HepG2 (cell line): ENCODE measurements around the gene ADORA2B. TPM values are rescaled to one million over a fixed set of nuclear protein-coding genes. Genes with fewer than 3 reads are reported as not detected.
A peak's percentile ranks its signal among the peaks of the same experiment; 100 is the strongest.

Experiments used
- ARNT2 ChIP-seq: sonication (generic); formaldehyde crosslinking; IDR thresholded peaks from 2 replicates; pipeline ENCODE4 v1.8.0; 2022; ENCODE audit warnings: mild to moderate bottlenecking, low read depth, missing genetic modification reagents, moderate library complexity
- GATA4 ChIP-seq: sonication (generic); IDR thresholded peaks from 2 replicates; pipeline ENCODE4 v1.6.1; 2016; ENCODE audit warnings: antibody characterized with exemption, low read depth, borderline replicate concordance
- GTF2F1 ChIP-seq: fragments of 150-350 bp; IDR thresholded peaks from 2 replicates; pipeline ENCODE4 v1.6.1; 2014; ENCODE audit warnings: low read length
- HDAC2 ChIP-seq: sonication (generic); formaldehyde crosslinking; IDR thresholded peaks from 2 replicates; pipeline ENCODE4 v1.4.0; 2020; ENCODE audit warnings: missing genetic modification reagents
- NCOA1 ChIP-seq: sonication (generic); formaldehyde crosslinking; IDR thresholded peaks from 2 replicates; pipeline ENCODE4 v1.9.0; 2021; ENCODE audit warnings: missing genetic modification reagents
- ZFX ChIP-seq: sonication (generic); formaldehyde crosslinking; IDR thresholded peaks from 2 replicates; pipeline ENCODE4 v1.4.0; 2020; ENCODE audit warnings: mild to moderate bottlenecking, low read depth, missing genetic modification reagents, moderate library complexity
- ZNF484 ChIP-seq: sonication (generic); formaldehyde crosslinking; IDR thresholded peaks from 2 replicates; pipeline ENCODE4 v1.5.1; 2020; ENCODE audit warnings: mild to moderate bottlenecking, low read depth, missing genetic modification reagents, borderline replicate concordance
- ZNF616 ChIP-seq: sonication (generic); formaldehyde crosslinking; IDR thresholded peaks from 2 replicates; pipeline ENCODE4 v1.5.0; 2020; ENCODE audit warnings: low read depth, mild to moderate bottlenecking, missing genetic modification reagents
- ZNF660 ChIP-seq: sonication (generic); formaldehyde crosslinking; IDR thresholded peaks from 2 replicates; pipeline ENCODE4 v1.5.1; 2020; ENCODE audit warnings: mild to moderate bottlenecking, low read depth, missing genetic modification reagents, borderline replicate concordance
- ZNF780A ChIP-seq: sonication (generic); formaldehyde crosslinking; IDR thresholded peaks from 2 replicates; pipeline ENCODE4 v1.8.0; 2022; ENCODE audit warnings: mild to moderate bottlenecking, missing genetic modification reagents, moderate library complexity
- ZSCAN29 ChIP-seq: sonication (generic); formaldehyde crosslinking; conservative IDR thresholded peaks from 2 replicates; pipeline ENCODE4 v1.4.0; 2020; ENCODE audit warnings: mild to moderate bottlenecking, missing genetic modification reagents
- ZZZ3 ChIP-seq: sonication (generic); formaldehyde crosslinking; IDR thresholded peaks from 2 replicates; pipeline ENCODE4 v1.4.0; 2020; ENCODE audit warnings: missing genetic modification reagents, mild to moderate bottlenecking, borderline replicate concordance
- polyA plus RNA-seq, 8 experiments: library from polyadenylated mRNA; depleted of rRNA in 3 of 8; stranded (reverse) in 7 of 8; unstranded in 1 of 8; fragments of >200 nt; fragmentation: Illumina TruSeq in 4 of 8; extraction: Trizol in 4 of 8; gene quantifications; 2 replicates each; pipeline versions ENCODE4 v1.2.1 to v1.2.3, GENCODE V29; 2011 to 2016; ENCODE audit warnings: low read depth in 4 of 8, missing spikeins in 1 of 8, mixed read lengths in 1 of 8; ENCODE audit not compliant: insufficient read depth in 1 of 8
- total RNA-seq, 5 experiments: library from RNA; depleted of rRNA; stranded (reverse); fragments of >200 nt; fragmentation: Illumina TruSeq; extraction: Trizol; gene quantifications; 2 replicates each; pipeline ENCODE4 v1.2.3, GENCODE V29; 2016; ENCODE audit warnings: low read depth in 1 of 5
- TF ChIP-seq, protein P1 (sequence below): sonication (generic); formaldehyde crosslinking; IDR thresholded peaks from 2 replicates; pipeline ENCODE4 v1.4.0; 2020; ENCODE audit warnings: missing genetic modification reagents, borderline replicate concordance
- TF ChIP-seq, protein P2 (sequence below): sonication (generic); formaldehyde crosslinking; IDR thresholded peaks from 2 replicates; pipeline ENCODE4 v1.5.0; 2020; ENCODE audit warnings: mild to moderate bottlenecking, missing genetic modification reagents
- TF ChIP-seq, protein P3 (sequence below): sonication (generic); formaldehyde crosslinking; IDR thresholded peaks from 2 replicates; pipeline ENCODE4 v1.4.0; 2020; ENCODE audit warnings: missing genetic modification reagents
- TF ChIP-seq, protein P4 (sequence below): sonication (generic); formaldehyde crosslinking; IDR thresholded peaks from 2 replicates; pipeline ENCODE4 v1.4.0; 2020; ENCODE audit warnings: missing genetic modification reagents
- TF ChIP-seq, protein P5 (sequence below): sonication (generic); formaldehyde crosslinking; IDR thresholded peaks from 2 replicates; pipeline ENCODE4 v1.5.0; 2020; ENCODE audit warnings: mild to moderate bottlenecking, missing genetic modification reagents, borderline replicate concordance

Gene ADORA2B
- total and polyA plus RNA-seq, 2 of the 13 experiments (the other 11 are each of a cell fraction or from before 2014, with no cell fraction given): 10.4 to 20.0 TPM

DNA sequence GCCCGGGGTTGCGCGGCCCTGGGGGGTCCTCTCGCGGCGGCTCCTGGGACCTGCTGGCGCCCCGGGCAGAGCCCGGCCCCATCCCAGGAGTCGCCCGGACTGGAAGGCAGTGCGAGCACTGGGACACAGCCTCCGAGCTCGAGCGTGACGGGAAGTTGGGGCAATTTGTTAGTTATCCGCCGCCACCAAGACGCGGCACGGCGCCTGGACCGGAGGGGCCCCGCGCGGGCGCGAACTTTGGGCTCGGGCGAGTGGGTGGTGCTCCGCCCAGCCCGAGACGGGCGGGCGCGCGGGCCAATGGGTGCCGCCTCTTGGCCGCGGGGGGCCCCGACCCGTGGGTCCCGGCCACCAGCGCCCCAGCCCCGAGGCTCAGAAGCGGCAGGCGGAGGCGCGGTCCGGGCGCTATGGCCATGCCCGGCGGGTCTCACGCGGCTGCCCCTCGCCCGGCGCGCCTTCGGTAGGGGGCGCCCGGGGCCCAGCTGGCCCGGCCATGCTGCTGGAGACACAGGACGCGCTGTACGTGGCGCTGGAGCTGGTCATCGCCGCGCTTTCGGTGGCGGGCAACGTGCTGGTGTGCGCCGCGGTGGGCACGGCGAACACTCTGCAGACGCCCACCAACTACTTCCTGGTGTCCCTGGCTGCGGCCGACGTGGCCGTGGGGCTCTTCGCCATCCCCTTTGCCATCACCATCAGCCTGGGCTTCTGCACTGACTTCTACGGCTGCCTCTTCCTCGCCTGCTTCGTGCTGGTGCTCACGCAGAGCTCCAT, at the start of gene ADORA2B (continued):
- TF ChIP-seq, protein P1, sequence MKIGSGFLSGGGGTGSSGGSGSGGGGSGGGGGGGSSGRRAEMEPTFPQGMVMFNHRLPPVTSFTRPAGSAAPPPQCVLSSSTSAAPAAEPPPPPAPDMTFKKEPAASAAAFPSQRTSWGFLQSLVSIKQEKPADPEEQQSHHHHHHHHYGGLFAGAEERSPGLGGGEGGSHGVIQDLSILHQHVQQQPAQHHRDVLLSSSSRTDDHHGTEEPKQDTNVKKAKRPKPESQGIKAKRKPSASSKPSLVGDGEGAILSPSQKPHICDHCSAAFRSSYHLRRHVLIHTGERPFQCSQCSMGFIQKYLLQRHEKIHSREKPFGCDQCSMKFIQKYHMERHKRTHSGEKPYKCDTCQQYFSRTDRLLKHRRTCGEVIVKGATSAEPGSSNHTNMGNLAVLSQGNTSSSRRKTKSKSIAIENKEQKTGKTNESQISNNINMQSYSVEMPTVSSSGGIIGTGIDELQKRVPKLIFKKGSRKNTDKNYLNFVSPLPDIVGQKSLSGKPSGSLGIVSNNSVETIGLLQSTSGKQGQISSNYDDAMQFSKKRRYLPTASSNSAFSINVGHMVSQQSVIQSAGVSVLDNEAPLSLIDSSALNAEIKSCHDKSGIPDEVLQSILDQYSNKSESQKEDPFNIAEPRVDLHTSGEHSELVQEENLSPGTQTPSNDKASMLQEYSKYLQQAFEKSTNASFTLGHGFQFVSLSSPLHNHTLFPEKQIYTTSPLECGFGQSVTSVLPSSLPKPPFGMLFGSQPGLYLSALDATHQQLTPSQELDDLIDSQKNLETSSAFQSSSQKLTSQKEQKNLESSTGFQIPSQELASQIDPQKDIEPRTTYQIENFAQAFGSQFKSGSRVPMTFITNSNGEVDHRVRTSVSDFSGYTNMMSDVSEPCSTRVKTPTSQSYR (CRISPR knock-in tag): no peak
- TF ChIP-seq ZZZ3 (CRISPR knock-in tag) (no peak), ZNF616 (0 out of 2 replicates have a peak, but pooled peaks have one; percentile 34), ZSCAN29 (CRISPR knock-in tag) (0 out of 2 replicates have a peak, but pooled peaks have one; percentile 31), ZNF660 (CRISPR knock-in tag) (no peak), HDAC2 (CRISPR knock-in tag) (peak; percentile 63), ZNF780A (no peak), GTF2F1 (no peak), ZNF484 (CRISPR knock-in tag) (no peak), GATA4 (0 out of 2 replicates have a peak, but pooled peaks have one; percentile 41), ARNT2 (CRISPR knock-in tag) (peak; percentile 87), NCOA1 (no peak), ZFX (CRISPR knock-in tag) (peak; percentile 55)
- TF ChIP-seq, protein P2, sequence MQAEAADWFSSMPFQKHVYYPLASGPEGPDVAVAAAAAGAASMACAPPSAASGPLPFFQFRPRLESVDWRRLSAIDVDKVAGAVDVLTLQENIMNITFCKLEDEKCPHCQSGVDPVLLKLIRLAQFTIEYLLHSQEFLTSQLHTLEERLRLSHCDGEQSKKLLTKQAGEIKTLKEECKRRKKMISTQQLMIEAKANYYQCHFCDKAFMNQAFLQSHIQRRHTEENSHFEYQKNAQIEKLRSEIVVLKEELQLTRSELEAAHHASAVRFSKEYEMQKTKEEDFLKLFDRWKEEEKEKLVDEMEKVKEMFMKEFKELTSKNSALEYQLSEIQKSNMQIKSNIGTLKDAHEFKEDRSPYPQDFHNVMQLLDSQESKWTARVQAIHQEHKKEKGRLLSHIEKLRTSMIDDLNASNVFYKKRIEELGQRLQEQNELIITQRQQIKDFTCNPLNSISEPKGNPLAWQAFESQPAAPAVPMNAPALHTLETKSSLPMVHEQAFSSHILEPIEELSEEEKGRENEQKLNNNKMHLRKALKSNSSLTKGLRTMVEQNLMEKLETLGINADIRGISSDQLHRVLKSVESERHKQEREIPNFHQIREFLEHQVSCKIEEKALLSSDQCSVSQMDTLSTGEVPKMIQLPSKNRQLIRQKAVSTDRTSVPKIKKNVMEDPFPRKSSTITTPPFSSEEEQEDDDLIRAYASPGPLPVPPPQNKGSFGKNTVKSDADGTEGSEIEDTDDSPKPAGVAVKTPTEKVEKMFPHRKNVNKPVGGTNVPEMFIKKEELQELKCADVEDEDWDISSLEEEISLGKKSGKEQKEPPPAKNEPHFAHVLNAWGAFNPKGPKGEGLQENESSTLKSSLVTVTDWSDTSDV (CRISPR knock-in tag): no peak
- TF ChIP-seq, protein P3, sequence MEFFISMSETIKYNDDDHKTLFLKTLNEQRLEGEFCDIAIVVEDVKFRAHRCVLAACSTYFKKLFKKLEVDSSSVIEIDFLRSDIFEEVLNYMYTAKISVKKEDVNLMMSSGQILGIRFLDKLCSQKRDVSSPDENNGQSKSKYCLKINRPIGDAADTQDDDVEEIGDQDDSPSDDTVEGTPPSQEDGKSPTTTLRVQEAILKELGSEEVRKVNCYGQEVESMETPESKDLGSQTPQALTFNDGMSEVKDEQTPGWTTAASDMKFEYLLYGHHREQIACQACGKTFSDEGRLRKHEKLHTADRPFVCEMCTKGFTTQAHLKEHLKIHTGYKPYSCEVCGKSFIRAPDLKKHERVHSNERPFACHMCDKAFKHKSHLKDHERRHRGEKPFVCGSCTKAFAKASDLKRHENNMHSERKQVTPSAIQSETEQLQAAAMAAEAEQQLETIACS: no peak; the same call in 1 of the 2 replicates
- TF ChIP-seq, protein P4, sequence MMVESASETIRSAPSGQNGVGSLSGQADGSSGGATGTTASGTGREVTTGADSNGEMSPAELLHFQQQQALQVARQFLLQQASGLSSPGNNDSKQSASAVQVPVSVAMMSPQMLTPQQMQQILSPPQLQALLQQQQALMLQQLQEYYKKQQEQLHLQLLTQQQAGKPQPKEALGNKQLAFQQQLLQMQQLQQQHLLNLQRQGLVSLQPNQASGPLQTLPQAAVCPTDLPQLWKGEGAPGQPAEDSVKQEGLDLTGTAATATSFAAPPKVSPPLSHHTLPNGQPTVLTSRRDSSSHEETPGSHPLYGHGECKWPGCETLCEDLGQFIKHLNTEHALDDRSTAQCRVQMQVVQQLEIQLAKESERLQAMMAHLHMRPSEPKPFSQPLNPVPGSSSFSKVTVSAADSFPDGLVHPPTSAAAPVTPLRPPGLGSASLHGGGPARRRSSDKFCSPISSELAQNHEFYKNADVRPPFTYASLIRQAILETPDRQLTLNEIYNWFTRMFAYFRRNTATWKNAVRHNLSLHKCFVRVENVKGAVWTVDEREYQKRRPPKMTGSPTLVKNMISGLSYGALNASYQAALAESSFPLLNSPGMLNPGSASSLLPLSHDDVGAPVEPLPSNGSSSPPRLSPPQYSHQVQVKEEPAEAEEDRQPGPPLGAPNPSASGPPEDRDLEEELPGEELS: no peak
- TF ChIP-seq, protein P5, sequence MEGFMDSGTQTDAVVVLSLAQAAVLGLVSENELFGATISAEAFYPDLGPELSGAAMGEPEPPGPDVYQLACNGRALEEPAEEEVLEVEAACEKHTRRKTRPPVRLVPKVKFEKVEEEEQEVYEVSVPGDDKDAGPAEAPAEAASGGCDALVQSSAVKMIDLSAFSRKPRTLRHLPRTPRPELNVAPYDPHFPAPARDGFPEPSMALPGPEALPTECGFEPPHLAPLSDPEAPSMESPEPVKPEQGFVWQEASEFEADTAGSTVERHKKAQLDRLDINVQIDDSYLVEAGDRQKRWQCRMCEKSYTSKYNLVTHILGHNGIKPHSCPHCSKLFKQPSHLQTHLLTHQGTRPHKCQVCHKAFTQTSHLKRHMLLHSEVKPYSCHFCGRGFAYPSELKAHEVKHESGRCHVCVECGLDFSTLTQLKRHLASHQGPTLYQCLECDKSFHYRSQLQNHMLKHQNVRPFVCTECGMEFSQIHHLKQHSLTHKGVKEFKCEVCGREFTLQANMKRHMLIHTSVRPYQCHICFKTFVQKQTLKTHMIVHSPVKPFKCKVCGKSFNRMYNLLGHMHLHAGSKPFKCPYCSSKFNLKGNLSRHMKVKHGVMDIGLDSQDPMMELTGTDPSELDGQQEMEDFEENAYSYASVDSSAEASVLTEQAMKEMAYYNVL (CRISPR knock-in tag): no peak
